Vagina (tissue), 2 donors: ENCODE measurements around the gene CAV2. TPM values are rescaled to one million over a fixed set of nuclear protein-coding genes. Genes with fewer than 3 reads are reported as not detected.
A peak's percentile ranks its signal among the peaks of the same experiment; 100 is the strongest.

Source experiments
- DNase-seq, 2 donors: peaks; one replicate each; pipeline ENCODE4 v3.0.0-alpha.2; 2017; ENCODE audit errors: extremely low spot score in 2 of 2
- H3K27ac ChIP-seq: fragments of 200-600 bp; sonication (generic); one replicate; pipeline ENCODE4 v1.5.1; 2019
- H3K27me3 ChIP-seq: fragments of 200-600 bp; sonication (generic); one replicate; pipeline ENCODE4 v1.5.1; 2019
- H3K36me3 ChIP-seq, 2 donors: fragments of 200-600 bp; sonication (generic); one replicate each; pipeline ENCODE4 v1.5.1; 2017 to 2019
- H3K4me1 ChIP-seq: fragments of 200-600 bp; sonication (generic); one replicate; pipeline ENCODE4 v1.5.1; 2019
- H3K4me3 ChIP-seq, 2 donors: fragments of 200-600 bp; sonication (generic); 1 replicate in 1 of 2; 2 replicates in 1 of 2; pipeline ENCODE4 v1.5.1; 2016 to 2019
- H3K9me3 ChIP-seq: fragments of 200-600 bp; sonication (generic); one replicate; pipeline ENCODE4 v1.5.1; 2019
- POLR2A ChIP-seq, 2 donors: fragments of 450-650 bp; IDR thresholded peaks; one replicate each; pipeline ENCODE4 v1.6.1; 2017; ENCODE audit warnings: antibody characterized with exemption in 2 of 2, mild to moderate bottlenecking in 2 of 2, moderate library complexity in 2 of 2
- POLR2AphosphoS5 ChIP-seq, 2 donors: sonication (generic); formaldehyde crosslinking; IDR thresholded peaks; one replicate each; pipeline ENCODE4 v1.9.0; 2017; ENCODE audit warnings: antibody characterized with exemption in 2 of 2, mild to moderate bottlenecking in 2 of 2, low read depth in 1 of 2; ENCODE audit not compliant: insufficient read depth in 1 of 2
- intact Hi-C: fragments of 100-400 bp; cut with DNase I; formaldehyde crosslinking; loops from one replicate; pipeline ENCODE4 v1.15.1; 2023
- total RNA-seq: library from RNA; depleted of rRNA; stranded (reverse); fragments of >200 nt; gene quantifications from one replicate; pipeline ENCODE4 v1.2.3, GENCODE V29; 2016
- TF ChIP-seq, protein P1 (sequence below), 3 experiments: fragments of 450-650 bp in 2 of 3; fragments of 200-600 bp in 1 of 3; sonication (generic) in 1 of 3; IDR thresholded peaks; one replicate each; pipeline ENCODE4 v1.5.1; 2017 to 2019; ENCODE audit warnings: antibody characterized with exemption in 3 of 3, mild to moderate bottlenecking in 2 of 3, moderate library complexity in 2 of 3

Gene CAV2
- total RNA-seq, 1 donor from 2014 or later: 42.5 TPM

GRCh38 chr7:116554436-116554835, 54.9 kb downstream of the CAV2 start:
- H3K4me1 ChIP-seq: peaks cover 54% of the 10 kb centered on the region
- no peaks in the 10 kb centered on the region for H3K9me3 ChIP-seq
- TF ChIP-seq POLR2A (IDR thresholded peaks at IDR 0.05) (no peak), POLR2AphosphoS5 (IDR thresholded peaks at IDR 0.05; ENCODE audit: insufficient read depth in 1 of 2, low read depth in 1 of 2) (no peak)
- TF ChIP-seq, protein P1, sequence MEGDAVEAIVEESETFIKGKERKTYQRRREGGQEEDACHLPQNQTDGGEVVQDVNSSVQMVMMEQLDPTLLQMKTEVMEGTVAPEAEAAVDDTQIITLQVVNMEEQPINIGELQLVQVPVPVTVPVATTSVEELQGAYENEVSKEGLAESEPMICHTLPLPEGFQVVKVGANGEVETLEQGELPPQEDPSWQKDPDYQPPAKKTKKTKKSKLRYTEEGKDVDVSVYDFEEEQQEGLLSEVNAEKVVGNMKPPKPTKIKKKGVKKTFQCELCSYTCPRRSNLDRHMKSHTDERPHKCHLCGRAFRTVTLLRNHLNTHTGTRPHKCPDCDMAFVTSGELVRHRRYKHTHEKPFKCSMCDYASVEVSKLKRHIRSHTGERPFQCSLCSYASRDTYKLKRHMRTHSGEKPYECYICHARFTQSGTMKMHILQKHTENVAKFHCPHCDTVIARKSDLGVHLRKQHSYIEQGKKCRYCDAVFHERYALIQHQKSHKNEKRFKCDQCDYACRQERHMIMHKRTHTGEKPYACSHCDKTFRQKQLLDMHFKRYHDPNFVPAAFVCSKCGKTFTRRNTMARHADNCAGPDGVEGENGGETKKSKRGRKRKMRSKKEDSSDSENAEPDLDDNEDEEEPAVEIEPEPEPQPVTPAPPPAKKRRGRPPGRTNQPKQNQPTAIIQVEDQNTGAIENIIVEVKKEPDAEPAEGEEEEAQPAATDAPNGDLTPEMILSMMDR (IDR thresholded peaks at IDR 0.05): no peak
- H3K27me3 ChIP-seq: no peaks in the 10 kb centered on the region
- H3K36me3 ChIP-seq: peaks cover 0 to 20% of the 10 kb centered on the region in 2 donors
- DNase-seq: no peak
- intact Hi-C loops: no loop called here
- H3K4me3 ChIP-seq: no peak overlapping the region
- no peak overlapping the region for H3K27ac ChIP-seq

DNA sequence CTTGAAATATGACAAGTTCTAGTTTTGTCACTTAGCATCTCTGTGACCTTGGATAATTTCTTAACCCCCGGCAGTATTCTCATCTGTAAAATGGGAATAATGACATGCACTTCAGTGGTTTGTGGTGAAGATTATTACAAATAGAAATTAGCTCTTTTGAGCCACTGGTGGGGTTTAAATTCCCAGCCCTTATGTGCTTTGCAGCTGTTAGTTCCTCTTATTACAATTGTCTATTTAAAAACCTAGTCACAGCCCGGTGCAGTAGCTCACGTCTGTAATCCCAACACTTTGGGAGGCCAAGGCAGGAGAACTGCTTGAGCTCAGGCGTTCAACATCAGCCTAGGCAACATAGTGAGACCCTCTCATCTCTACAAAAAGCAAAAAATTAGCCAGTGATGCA, 55.4 kb downstream of the CAV2 start:
- H3K27ac ChIP-seq: no peak overlapping the region
- no peak for DNase-seq
- H3K4me3 ChIP-seq: no peak overlapping the region
- peaks cover 52% of the 10 kb centered on the region for H3K4me1 ChIP-seq
- H3K27me3 ChIP-seq: no peaks in the 10 kb centered on the region
- intact Hi-C loops: no loop called here
- peaks cover 0 to 25% of the 10 kb centered on the region in 2 donors for H3K36me3 ChIP-seq
- TF ChIP-seq POLR2AphosphoS5 (IDR thresholded peaks at IDR 0.05; ENCODE audit: insufficient read depth in 1 of 2, low read depth in 1 of 2) (no peak), POLR2A (IDR thresholded peaks at IDR 0.05) (no peak)
- TF ChIP-seq, protein P1 (IDR thresholded peaks at IDR 0.05): no peak
- H3K9me3 ChIP-seq: no peaks in the 10 kb centered on the region

DNA sequence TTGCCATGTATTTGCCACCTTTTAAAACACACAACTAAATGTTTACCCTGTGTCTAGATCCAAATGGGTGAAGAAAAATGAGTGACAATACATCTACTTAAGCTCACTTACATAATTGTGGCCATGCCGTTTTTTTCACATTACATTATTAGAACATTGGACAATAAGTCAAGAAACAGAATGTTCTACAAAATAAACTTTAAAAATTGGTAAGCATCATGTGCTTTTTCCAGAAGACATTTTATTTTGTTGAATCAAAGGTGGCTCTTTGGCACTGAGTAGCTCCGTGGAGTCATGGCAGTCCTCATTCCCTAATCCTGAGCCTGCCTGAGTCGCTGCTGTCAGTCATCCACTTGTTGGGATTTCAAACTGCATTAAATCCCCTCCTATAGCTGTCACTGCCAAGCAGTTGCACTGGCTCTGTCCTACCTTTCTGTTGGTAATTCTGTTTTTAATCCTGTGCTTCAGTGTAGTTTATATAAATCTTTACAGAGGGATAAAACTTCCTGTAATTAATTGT, 57.6 kb downstream of the CAV2 start:
- peak overlapping the region; percentile 29 for H3K27ac ChIP-seq
- no peak overlapping the region for H3K4me3 ChIP-seq
- intact Hi-C loops: no loop called here
- H3K9me3 ChIP-seq: no peaks in the 10 kb centered on the region
- H3K4me1 ChIP-seq: peaks cover 30% of the 10 kb centered on the region
- peaks cover 0 to 30% of the 10 kb centered on the region in 2 donors for H3K36me3 ChIP-seq
- TF ChIP-seq, protein P1 (IDR thresholded peaks at IDR 0.05): no peak
- no peak for TF ChIP-seq POLR2AphosphoS5 (IDR thresholded peaks at IDR 0.05; ENCODE audit: insufficient read depth in 1 of 2, low read depth in 1 of 2)
- no peak for TF ChIP-seq POLR2A (IDR thresholded peaks at IDR 0.05)
- DNase-seq: no peak
- H3K27me3 ChIP-seq: no peaks in the 10 kb centered on the region

DNA sequence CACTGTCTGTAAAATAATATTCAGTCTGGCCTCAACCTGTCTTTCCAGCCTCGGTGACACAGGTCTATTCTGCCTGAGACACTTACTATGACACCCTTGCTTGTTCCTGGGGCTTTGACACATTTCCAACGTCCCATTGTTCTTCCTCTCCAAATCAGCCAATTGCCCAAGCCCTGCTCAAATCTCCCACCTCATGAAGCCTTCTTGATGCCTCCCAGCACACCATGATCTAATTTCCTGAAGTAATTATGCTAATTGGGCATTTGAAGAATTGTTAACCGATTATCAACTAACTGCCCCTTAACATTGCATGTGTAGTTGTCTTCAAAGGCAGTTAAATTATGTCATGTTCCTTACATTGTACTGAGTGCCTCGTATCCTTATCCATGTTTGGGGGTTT, 58.4 kb downstream of the CAV2 start:
- peak overlapping the region; percentile 29 for H3K27ac ChIP-seq
- H3K4me3 ChIP-seq: no peak overlapping the region
- DNase-seq: no peak
- H3K4me1 ChIP-seq: peaks cover 22% of the 10 kb centered on the region
- no peaks in the 10 kb centered on the region for H3K27me3 ChIP-seq
- H3K36me3 ChIP-seq: peaks cover 0 to 26% of the 10 kb centered on the region in 2 donors
- intact Hi-C loops: no loop called here
- TF ChIP-seq POLR2AphosphoS5 (IDR thresholded peaks at IDR 0.05; ENCODE audit: insufficient read depth in 1 of 2, low read depth in 1 of 2) (no peak), POLR2A (IDR thresholded peaks at IDR 0.05) (no peak)
- TF ChIP-seq, protein P1 (IDR thresholded peaks at IDR 0.05): no peak
- no peaks in the 10 kb centered on the region for H3K9me3 ChIP-seq

Other genes with a start within 250 kb of the CAV2 start
- gene CAV1, start 25.3 kb downstream of the CAV2 start, total RNA-seq: 162 TPM
- gene MET, start 172.5 kb downstream of the CAV2 start, total RNA-seq: 15.2 TPM